Fibroblast of lung (primary cell): ENCODE data around the gene FMO5. TPM values are rescaled to one million over a fixed set of nuclear protein-coding genes. Genes with fewer than 3 reads are reported as not detected.

Source experiments
- DNase-seq, 2 donors: peaks; one replicate each; pipeline versions ENCODE4 v3.0.0 to v3.0.0-alpha.2; 2010; ENCODE audit warnings: low read depth in 2 of 2
- H2AFZ ChIP-seq: 2 replicates; pipeline ENCODE4 v1.5.1; 2012; ENCODE audit warnings: low read length, control low read depth, inconsistent platforms
- H3K27ac ChIP-seq: 2 replicates; pipeline ENCODE4 v1.5.1; 2011; ENCODE audit warnings: low read length, control low read depth; ENCODE audit not compliant: insufficient read depth
- H3K27me3 ChIP-seq: 2 replicates; pipeline ENCODE4 v1.5.1; 2011; ENCODE audit warnings: mild to moderate bottlenecking, low read length; ENCODE audit not compliant: control insufficient read depth, insufficient read depth
- H3K36me3 ChIP-seq: 2 replicates; pipeline ENCODE4 v1.5.1; 2011; ENCODE audit warnings: low read length; ENCODE audit not compliant: control insufficient read depth, insufficient read depth
- H3K4me1 ChIP-seq: 2 replicates; pipeline ENCODE4 v1.5.1; 2011; ENCODE audit warnings: low read length; ENCODE audit not compliant: control insufficient read depth, insufficient read depth; ENCODE audit errors: extremely low read depth
- H3K4me2 ChIP-seq: 2 replicates; pipeline ENCODE4 v1.5.1; 2011; ENCODE audit warnings: low read length, control low read depth; ENCODE audit not compliant: insufficient read depth; ENCODE audit errors: extremely low read depth
- H3K4me3 ChIP-seq, 4 experiments: fragments of 200-600 bp in 1 of 4; sonication (generic) in 1 of 4; replicated peaks in 1 of 4; 2 replicates each; pipeline ENCODE4 v1.5.1; 2011 to 2016; ENCODE audit warnings: low read length in 4 of 4, low read depth in 3 of 4, mild to moderate bottlenecking in 3 of 4, control low read depth in 2 of 4, inconsistent platforms in 1 of 4, mixed read lengths in 1 of 4; ENCODE audit not compliant: insufficient read depth in 1 of 4; ENCODE audit errors: control extremely low read depth in 1 of 4
- H3K79me2 ChIP-seq: 2 replicates; pipeline ENCODE4 v1.5.1; 2012; ENCODE audit warnings: mild to moderate bottlenecking, low read length, inconsistent platforms; ENCODE audit not compliant: control insufficient read depth, insufficient read depth
- H3K9ac ChIP-seq: 2 replicates; pipeline ENCODE4 v1.5.1; 2011; ENCODE audit warnings: mild to moderate bottlenecking, low read length, control low read depth; ENCODE audit not compliant: insufficient read depth
- H3K9me3 ChIP-seq: 2 replicates; pipeline ENCODE4 v1.5.1; 2012; ENCODE audit warnings: low read depth, low read length; ENCODE audit not compliant: control insufficient read depth, insufficient read depth
- H4K20me1 ChIP-seq: 2 replicates; pipeline ENCODE4 v1.5.1; 2011; ENCODE audit warnings: low read length; ENCODE audit not compliant: control insufficient read depth, insufficient read depth; ENCODE audit errors: extremely low read depth
- EZH2 ChIP-seq: IDR thresholded peaks from 2 replicates; pipeline ENCODE4 v1.5.1; 2012; ENCODE audit warnings: low read length, control low read depth, mild to moderate bottlenecking; ENCODE audit errors: missing control alignments
- polyA plus RNA-seq, 2 donors: library from polyadenylated mRNA; depleted of rRNA in 1 of 2; stranded (reverse) in 1 of 2; unstranded in 1 of 2; fragments of >200 nt; gene quantifications; 2 replicates each; pipeline ENCODE4 v1.2.1, GENCODE V29; 2011 to 2012; ENCODE audit warnings: missing spikeins in 1 of 2
- total RNA-seq: library from RNA; depleted of rRNA; stranded (reverse); fragments of >200 nt; gene quantifications from 2 replicates; pipeline ENCODE4 v1.2.1, GENCODE V29; 2014
- TF ChIP-seq, protein P1 (sequence below), 2 donors: IDR thresholded peaks in 1 of 2; conservative IDR thresholded peaks in 1 of 2; 1 replicate in 1 of 2; 2 replicates in 1 of 2; pipeline ENCODE4 v1.5.1; 2011 to 2012; ENCODE audit warnings: low read length in 2 of 2, control low read depth in 1 of 2, inconsistent platforms in 1 of 2, low read depth in 1 of 2, mild to moderate bottlenecking in 1 of 2

Gene FMO5
- total and polyA plus RNA-seq, 2 donors (not counting 1 experiment from before 2014, with no cell fraction given) = 2.0 to 2.8 TPM

DNA sequence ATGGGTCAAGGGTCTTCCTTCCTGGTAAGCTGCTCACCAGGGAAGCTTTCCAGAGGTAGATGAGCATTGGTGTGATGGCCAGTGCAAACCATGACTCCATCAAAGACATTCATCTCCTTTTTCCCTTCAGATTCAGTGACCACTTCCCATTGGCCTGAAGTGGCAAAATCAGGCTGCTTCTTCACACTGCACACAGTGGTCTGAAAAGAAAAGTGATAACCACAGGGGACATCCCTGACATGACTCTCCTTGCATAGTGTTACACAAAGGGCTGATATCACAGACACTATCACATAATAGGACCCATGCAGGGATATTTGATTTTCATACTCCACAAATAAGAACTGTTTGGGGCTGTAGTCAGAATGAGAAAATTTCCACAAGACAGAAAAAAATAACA, 11.9 kb downstream of the FMO5 start:
- Histone ChIP-seq H3K4me1 (no peaks in the 10 kb centered on the region), H3K27me3 (no peaks in the 10 kb centered on the region), H3K9ac (no peak overlapping the region), H2AFZ (no peak overlapping the region), H3K4me3 (no peak overlapping the region), H3K79me2 (no peaks in the 10 kb centered on the region), H3K27ac (no peak overlapping the region), H3K9me3 (no peaks in the 10 kb centered on the region), H3K36me3 (no peaks in the 10 kb centered on the region), H3K4me2 (no peak overlapping the region), H4K20me1 (no peaks in the 10 kb centered on the region)
- DNase-seq = no peak
- TF ChIP-seq EZH2 = no peak
- TF ChIP-seq, protein P1, sequence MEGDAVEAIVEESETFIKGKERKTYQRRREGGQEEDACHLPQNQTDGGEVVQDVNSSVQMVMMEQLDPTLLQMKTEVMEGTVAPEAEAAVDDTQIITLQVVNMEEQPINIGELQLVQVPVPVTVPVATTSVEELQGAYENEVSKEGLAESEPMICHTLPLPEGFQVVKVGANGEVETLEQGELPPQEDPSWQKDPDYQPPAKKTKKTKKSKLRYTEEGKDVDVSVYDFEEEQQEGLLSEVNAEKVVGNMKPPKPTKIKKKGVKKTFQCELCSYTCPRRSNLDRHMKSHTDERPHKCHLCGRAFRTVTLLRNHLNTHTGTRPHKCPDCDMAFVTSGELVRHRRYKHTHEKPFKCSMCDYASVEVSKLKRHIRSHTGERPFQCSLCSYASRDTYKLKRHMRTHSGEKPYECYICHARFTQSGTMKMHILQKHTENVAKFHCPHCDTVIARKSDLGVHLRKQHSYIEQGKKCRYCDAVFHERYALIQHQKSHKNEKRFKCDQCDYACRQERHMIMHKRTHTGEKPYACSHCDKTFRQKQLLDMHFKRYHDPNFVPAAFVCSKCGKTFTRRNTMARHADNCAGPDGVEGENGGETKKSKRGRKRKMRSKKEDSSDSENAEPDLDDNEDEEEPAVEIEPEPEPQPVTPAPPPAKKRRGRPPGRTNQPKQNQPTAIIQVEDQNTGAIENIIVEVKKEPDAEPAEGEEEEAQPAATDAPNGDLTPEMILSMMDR (conservative IDR thresholded peaks at IDR 0.05 in 1 of 2, IDR thresholded peaks at IDR 0.05 in 1 of 2; ENCODE audit: low read depth in 1 of 2, low read length in 2 of 2) = no peak

DNA sequence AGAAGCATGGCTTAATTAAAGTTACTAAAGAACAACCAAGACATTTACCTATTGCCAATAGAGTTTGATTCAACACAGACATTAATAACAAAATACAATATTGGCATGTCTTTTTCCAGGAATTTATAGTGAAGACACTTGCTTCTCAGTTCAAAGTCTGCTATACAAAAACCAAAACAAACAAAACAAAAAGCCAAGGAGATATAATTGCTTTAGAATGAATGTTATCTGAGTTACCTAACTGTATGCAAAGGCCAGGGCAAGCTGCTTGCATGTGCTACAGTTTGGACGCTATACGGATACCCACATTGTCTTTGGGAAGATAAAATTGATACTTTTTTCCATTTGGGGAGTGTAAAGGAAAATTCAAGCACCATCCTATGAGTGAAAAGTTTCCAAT, 13.6 kb downstream of the FMO5 start:
- no peaks in the 10 kb centered on the region for H3K4me1 ChIP-seq
- H2AFZ ChIP-seq = no peak overlapping the region
- no peaks in the 10 kb centered on the region for H3K27me3 ChIP-seq
- no peak overlapping the region for H3K4me2 ChIP-seq
- no peak overlapping the region for H3K9ac ChIP-seq
- H3K4me3 ChIP-seq = no peak overlapping the region
- no peak overlapping the region for H3K27ac ChIP-seq
- no peaks in the 10 kb centered on the region for H3K9me3 ChIP-seq
- no peaks in the 10 kb centered on the region for H3K36me3 ChIP-seq
- TF ChIP-seq, protein P1 (conservative IDR thresholded peaks at IDR 0.05 in 1 of 2, IDR thresholded peaks at IDR 0.05 in 1 of 2; ENCODE audit: low read depth in 1 of 2, low read length in 2 of 2) = no peak
- TF ChIP-seq EZH2 = no peak
- DNase-seq = no peak
- no peaks in the 10 kb centered on the region for H4K20me1 ChIP-seq
- no peaks in the 10 kb centered on the region for H3K79me2 ChIP-seq

DNA sequence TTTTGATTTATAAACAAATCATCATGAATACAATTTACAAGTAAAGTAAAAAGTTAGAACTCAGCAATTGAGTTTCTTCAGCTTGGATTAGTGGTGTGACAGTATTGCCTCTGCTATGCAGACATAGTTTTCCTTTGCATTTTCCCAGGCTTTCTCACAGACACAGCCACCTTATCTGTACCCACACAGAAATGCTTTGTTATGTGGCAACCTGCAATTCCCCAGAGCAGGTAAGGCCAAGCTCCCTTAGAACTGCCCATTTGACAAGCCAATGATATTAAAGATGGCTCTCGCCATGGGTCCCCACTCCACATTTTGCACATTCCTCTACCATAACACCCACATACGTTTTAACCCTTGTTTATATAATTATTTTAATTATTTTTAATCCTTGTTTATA, 14.2 kb downstream of the FMO5 start:
- Histone ChIP-seq H3K4me3 (no peak overlapping the region), H3K4me2 (no peak overlapping the region), H3K9ac (no peak overlapping the region), H3K9me3 (no peaks in the 10 kb centered on the region), H3K79me2 (no peaks in the 10 kb centered on the region), H4K20me1 (no peaks in the 10 kb centered on the region), H3K27me3 (no peaks in the 10 kb centered on the region), H3K27ac (no peak overlapping the region), H2AFZ (no peak overlapping the region), H3K4me1 (no peaks in the 10 kb centered on the region), H3K36me3 (no peaks in the 10 kb centered on the region)
- TF ChIP-seq, protein P1 (conservative IDR thresholded peaks at IDR 0.05 in 1 of 2, IDR thresholded peaks at IDR 0.05 in 1 of 2; ENCODE audit: low read depth in 1 of 2, low read length in 2 of 2) = no peak
- no peak for TF ChIP-seq EZH2
- DNase-seq = no peak
